ENCODE data around the gene FOXP2. TPM values are rescaled to one million over a fixed set of nuclear protein-coding genes. Genes with fewer than 3 reads are reported as not detected.
"Not testable (repeated sequence)": the region's sequence is repeated elsewhere in the genome, so short reads cannot be mapped to it uniquely, and the experiment has no call there.

The FOXP2 gene
- total RNA-seq, 1 experiment from 2014 or later: 0.17 TPM

DNA sequence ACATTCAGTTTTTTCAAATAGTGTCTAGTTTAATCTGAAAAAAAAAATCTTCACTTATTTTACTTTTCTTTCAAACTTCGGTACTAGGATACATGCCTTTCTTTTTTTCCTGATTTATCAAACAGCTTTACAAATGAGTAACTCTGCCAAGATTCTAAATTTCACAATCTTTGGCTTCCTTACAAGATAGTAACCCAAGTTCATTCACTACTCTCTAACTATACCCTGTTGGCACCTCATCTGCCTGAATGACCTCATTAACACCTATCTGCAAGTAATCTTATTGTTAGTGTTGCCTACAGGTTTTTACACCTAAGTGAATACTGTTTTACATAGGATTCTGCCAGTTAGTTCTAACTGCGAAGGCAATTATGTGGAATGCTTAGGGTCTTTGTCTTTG is 159.8 kb downstream of the FOXP2 start (continued):
- TF ChIP-seq ZNF396 (CRISPR knock-in tag; IDR thresholded peaks at IDR 0.05; ENCODE audit: borderline replicate concordance): no peak
- TF ChIP-seq FOXJ3 (CRISPR knock-in tag; IDR thresholded peaks at IDR 0.05; ENCODE audit: borderline replicate concordance): no peak
- TF ChIP-seq, protein P1, sequence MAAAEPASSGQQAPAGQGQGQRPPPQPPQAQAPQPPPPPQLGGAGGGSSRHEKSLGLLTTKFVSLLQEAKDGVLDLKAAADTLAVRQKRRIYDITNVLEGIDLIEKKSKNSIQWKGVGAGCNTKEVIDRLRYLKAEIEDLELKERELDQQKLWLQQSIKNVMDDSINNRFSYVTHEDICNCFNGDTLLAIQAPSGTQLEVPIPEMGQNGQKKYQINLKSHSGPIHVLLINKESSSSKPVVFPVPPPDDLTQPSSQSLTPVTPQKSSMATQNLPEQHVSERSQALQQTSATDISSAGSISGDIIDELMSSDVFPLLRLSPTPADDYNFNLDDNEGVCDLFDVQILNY (CRISPR knock-in tag; IDR thresholded peaks at IDR 0.05): no peak
- TF ChIP-seq, protein P2, sequence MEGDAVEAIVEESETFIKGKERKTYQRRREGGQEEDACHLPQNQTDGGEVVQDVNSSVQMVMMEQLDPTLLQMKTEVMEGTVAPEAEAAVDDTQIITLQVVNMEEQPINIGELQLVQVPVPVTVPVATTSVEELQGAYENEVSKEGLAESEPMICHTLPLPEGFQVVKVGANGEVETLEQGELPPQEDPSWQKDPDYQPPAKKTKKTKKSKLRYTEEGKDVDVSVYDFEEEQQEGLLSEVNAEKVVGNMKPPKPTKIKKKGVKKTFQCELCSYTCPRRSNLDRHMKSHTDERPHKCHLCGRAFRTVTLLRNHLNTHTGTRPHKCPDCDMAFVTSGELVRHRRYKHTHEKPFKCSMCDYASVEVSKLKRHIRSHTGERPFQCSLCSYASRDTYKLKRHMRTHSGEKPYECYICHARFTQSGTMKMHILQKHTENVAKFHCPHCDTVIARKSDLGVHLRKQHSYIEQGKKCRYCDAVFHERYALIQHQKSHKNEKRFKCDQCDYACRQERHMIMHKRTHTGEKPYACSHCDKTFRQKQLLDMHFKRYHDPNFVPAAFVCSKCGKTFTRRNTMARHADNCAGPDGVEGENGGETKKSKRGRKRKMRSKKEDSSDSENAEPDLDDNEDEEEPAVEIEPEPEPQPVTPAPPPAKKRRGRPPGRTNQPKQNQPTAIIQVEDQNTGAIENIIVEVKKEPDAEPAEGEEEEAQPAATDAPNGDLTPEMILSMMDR (IDR thresholded peaks at IDR 0.05): no peak
- no peak for TF ChIP-seq RORB (CRISPR knock-in tag; IDR thresholded peaks at IDR 0.05)
- TF ChIP-seq ZNF232 (CRISPR knock-in tag; IDR thresholded peaks at IDR 0.05): no peak

DNA sequence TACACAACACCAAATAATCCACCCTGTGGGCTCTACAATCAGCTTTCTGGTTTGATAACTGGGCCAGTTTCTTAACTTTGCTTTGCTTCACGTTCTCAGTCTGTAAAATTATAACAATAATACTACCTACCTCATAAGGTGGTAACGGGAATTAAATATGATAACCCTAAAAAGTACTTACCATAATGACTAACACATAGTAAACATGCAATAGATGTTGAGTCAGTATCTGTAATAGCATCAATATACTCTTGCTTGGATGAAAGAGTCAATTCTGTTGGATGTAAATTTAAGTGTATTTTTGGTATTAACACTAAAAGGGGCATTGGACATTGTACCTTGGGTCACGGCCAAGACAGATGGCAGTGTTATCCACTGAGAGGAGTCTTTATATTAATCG is 160.5 kb downstream of the FOXP2 start:
- ChIA-PET POLR2A (no interaction called here), CTCF (no interaction called here)
- Mint-ChIP-seq H3K4me1 (no peaks in the 10 kb centered on the region), H3K36me3 (no peaks in the 10 kb centered on the region), H3K27ac (no peak overlapping the region), H3K9me3 (no peaks in the 10 kb centered on the region), H3K4me3 (no peak overlapping the region), H3K27me3 (ENCODE audit: low read depth) (no peaks in the 10 kb centered on the region)
- no peak for TF ChIP-seq SMAD3 (CRISPR knock-in tag; IDR thresholded peaks at IDR 0.05; ENCODE audit: borderline replicate concordance)
- ATAC-seq: no peak
- no peak for DNase-seq (ENCODE audit: low spot score)

DNA sequence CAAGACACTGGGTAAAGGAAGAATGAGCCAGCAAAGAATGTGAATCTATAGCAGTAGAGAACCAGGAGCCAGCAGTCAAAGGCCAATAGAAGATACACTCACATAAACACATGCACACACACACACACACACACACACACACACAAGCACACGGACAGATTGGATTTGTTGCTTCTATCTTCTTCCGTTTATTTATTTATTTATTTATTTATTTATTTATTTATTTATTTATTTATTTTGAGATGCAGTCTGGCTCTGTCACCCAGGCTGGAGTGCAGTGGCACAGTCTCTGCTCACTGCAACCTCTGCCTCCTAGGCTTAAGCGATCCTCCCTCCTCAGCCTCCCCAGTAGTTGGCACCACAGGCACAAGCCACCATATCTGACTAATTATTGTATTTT is 166.3 kb downstream of the FOXP2 start:
- POLR2A ChIA-PET; H3K36me3 Mint-ChIP-seq; CTCF ChIA-PET; H3K9me3 Mint-ChIP-seq; H3K27ac Mint-ChIP-seq; H3K27me3 Mint-ChIP-seq (ENCODE audit: low read depth); H3K4me3 Mint-ChIP-seq; H3K4me1 Mint-ChIP-seq; DNase-seq (ENCODE audit: low spot score); ATAC-seq: not testable (repeated sequence)

DNA sequence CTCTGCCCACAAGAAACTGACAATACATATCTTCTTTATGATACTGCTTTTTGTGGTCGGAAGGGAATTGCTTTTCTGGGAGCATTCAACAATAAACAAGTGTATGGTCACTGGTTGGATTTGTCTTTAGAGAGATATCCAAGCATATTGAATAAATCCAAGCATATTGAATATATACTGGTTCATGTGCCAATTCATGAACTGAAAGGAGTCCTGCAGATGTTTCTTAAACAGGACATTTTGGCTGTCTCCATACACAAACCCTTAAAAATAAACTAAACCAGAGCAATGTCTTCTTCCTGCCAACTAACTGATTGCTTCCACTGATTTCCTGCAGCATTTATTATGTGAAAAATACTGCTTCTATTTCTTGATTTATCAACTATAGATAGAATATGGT is 173.9 kb downstream of the FOXP2 start:
- POLR2A ChIA-PET: no interaction called here
- no peak for DNase-seq (ENCODE audit: low spot score)
- no peaks in the 10 kb centered on the region for H3K27me3 Mint-ChIP-seq (ENCODE audit: low read depth)
- no peaks in the 10 kb centered on the region for H3K36me3 Mint-ChIP-seq
- CTCF ChIA-PET: no interaction called here
- H3K4me1 Mint-ChIP-seq: peaks cover 4% of the 10 kb centered on the region; the same call in 1 of the 2 replicates
- no peaks in the 10 kb centered on the region for H3K9me3 Mint-ChIP-seq
- no peak overlapping the region for H3K4me3 Mint-ChIP-seq
- H3K27ac Mint-ChIP-seq: no peak overlapping the region
- no peak for ATAC-seq
- TF ChIP-seq, protein P3, sequence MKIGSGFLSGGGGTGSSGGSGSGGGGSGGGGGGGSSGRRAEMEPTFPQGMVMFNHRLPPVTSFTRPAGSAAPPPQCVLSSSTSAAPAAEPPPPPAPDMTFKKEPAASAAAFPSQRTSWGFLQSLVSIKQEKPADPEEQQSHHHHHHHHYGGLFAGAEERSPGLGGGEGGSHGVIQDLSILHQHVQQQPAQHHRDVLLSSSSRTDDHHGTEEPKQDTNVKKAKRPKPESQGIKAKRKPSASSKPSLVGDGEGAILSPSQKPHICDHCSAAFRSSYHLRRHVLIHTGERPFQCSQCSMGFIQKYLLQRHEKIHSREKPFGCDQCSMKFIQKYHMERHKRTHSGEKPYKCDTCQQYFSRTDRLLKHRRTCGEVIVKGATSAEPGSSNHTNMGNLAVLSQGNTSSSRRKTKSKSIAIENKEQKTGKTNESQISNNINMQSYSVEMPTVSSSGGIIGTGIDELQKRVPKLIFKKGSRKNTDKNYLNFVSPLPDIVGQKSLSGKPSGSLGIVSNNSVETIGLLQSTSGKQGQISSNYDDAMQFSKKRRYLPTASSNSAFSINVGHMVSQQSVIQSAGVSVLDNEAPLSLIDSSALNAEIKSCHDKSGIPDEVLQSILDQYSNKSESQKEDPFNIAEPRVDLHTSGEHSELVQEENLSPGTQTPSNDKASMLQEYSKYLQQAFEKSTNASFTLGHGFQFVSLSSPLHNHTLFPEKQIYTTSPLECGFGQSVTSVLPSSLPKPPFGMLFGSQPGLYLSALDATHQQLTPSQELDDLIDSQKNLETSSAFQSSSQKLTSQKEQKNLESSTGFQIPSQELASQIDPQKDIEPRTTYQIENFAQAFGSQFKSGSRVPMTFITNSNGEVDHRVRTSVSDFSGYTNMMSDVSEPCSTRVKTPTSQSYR (CRISPR knock-in tag; IDR thresholded peaks at IDR 0.05): no peak
- TF ChIP-seq ZBTB21 (CRISPR knock-in tag; IDR thresholded peaks at IDR 0.05; ENCODE audit: borderline replicate concordance): no peak
- TF ChIP-seq ZNF121 (CRISPR knock-in tag; IDR thresholded peaks at IDR 0.05): no peak
- TF ChIP-seq SP1 (CRISPR knock-in tag; conservative IDR thresholded peaks at IDR 0.05): no peak
- no peak for TF ChIP-seq PRRX2 (CRISPR knock-in tag; IDR thresholded peaks at IDR 0.05)
- TF ChIP-seq, protein P4, sequence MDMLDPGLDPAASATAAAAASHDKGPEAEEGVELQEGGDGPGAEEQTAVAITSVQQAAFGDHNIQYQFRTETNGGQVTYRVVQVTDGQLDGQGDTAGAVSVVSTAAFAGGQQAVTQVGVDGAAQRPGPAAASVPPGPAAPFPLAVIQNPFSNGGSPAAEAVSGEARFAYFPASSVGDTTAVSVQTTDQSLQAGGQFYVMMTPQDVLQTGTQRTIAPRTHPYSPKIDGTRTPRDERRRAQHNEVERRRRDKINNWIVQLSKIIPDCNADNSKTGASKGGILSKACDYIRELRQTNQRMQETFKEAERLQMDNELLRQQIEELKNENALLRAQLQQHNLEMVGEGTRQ (CRISPR knock-in tag; IDR thresholded peaks at IDR 0.05): no peak
- no peak for TF ChIP-seq NFATC4 (CRISPR knock-in tag; IDR thresholded peaks at IDR 0.05)
- TF ChIP-seq, protein P5, sequence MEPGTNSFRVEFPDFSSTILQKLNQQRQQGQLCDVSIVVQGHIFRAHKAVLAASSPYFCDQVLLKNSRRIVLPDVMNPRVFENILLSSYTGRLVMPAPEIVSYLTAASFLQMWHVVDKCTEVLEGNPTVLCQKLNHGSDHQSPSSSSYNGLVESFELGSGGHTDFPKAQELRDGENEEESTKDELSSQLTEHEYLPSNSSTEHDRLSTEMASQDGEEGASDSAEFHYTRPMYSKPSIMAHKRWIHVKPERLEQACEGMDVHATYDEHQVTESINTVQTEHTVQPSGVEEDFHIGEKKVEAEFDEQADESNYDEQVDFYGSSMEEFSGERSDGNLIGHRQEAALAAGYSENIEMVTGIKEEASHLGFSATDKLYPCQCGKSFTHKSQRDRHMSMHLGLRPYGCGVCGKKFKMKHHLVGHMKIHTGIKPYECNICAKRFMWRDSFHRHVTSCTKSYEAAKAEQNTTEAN (CRISPR knock-in tag; IDR thresholded peaks at IDR 0.05): no peak
- TF ChIP-seq, protein P6, sequence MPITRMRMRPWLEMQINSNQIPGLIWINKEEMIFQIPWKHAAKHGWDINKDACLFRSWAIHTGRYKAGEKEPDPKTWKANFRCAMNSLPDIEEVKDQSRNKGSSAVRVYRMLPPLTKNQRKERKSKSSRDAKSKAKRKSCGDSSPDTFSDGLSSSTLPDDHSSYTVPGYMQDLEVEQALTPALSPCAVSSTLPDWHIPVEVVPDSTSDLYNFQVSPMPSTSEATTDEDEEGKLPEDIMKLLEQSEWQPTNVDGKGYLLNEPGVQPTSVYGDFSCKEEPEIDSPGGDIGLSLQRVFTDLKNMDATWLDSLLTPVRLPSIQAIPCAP (CRISPR knock-in tag; IDR thresholded peaks at IDR 0.05): no peak
- TF ChIP-seq, protein P1 (CRISPR knock-in tag; IDR thresholded peaks at IDR 0.05): no peak
- no peak for TF ChIP-seq ZNF396 (CRISPR knock-in tag; IDR thresholded peaks at IDR 0.05; ENCODE audit: borderline replicate concordance)
- TF ChIP-seq SOX15 (CRISPR knock-in tag; IDR thresholded peaks at IDR 0.05): no peak

All from WTC11 (cell line).